ENCODE data around the gene CBR1.

GRCh38 chr21:36072453-36073162 is 2.8 kb downstream of the CBR1 start:
- no peak for TF ChIP-seq ZFP36 (IDR thresholded peaks at IDR 0.05; ENCODE audit: low read depth, low read length, partially characterized antibody)
- TF ChIP-seq SIRT6 (IDR thresholded peaks at IDR 0.05; ENCODE audit: low read depth, low read length) = no peak
- no peak for TF ChIP-seq POLR2A (conservative IDR thresholded peaks at IDR 0.05)
- TF ChIP-seq SMARCA4 (IDR thresholded peaks at IDR 0.05) = no peak
- TF ChIP-seq GMEB1 (CRISPR knock-in tag; IDR thresholded peaks at IDR 0.05) = no peak
- no peak for TF ChIP-seq CTCF (IDR thresholded peaks at IDR 0.05 in 2 of 3, conservative IDR thresholded peaks at IDR 0.05 in 1 of 3; ENCODE audit: insufficient read depth in 2 of 3, low read depth in 1 of 3, low read length in 3 of 3)
- TF ChIP-seq POLR3G (IDR thresholded peaks at IDR 0.05; ENCODE audit: extremely low read depth, insufficient read length, insufficient replicate concordance) = no peak
- TF ChIP-seq EGR1 (conservative IDR thresholded peaks at IDR 0.05) = no peak
- no peak for TF ChIP-seq SIN3A (IDR thresholded peaks at IDR 0.05; ENCODE audit: borderline replicate concordance in 2 of 2, control insufficient read depth in 1 of 2, low read depth in 2 of 2, low read length in 2 of 2)
- no peak for TF ChIP-seq USF2 (CRISPR knock-in tag; IDR thresholded peaks at IDR 0.05)
- no peak for TF ChIP-seq ZBTB43 (CRISPR knock-in tag; IDR thresholded peaks at IDR 0.05)

Data from K562 (cell line).